HT-29 (cell line): ENCODE data around the gene OR10A4. TPM values are rescaled to one million over a fixed set of nuclear protein-coding genes. Genes with fewer than 3 reads are reported as not detected.
A peak's percentile ranks its signal among the peaks of the same experiment; 100 is the strongest.
"Not testable (repeated sequence)": the region's sequence is repeated elsewhere in the genome, so short reads cannot be mapped to it uniquely, and the experiment has no call there.

Source experiments
- DNase-seq: peaks from one replicate; pipeline ENCODE4 v3.0.0-alpha.2; 2015; ENCODE audit warnings: low spot score
- total RNA-seq: library from RNA; depleted of rRNA; stranded (reverse); fragments of >200 nt; shearing (Covaris generic); gene quantifications from 2 replicates; pipeline ENCODE4 v1.2.3, GENCODE V29; 2014; rRNA removed

Gene OR10A4, protein sequence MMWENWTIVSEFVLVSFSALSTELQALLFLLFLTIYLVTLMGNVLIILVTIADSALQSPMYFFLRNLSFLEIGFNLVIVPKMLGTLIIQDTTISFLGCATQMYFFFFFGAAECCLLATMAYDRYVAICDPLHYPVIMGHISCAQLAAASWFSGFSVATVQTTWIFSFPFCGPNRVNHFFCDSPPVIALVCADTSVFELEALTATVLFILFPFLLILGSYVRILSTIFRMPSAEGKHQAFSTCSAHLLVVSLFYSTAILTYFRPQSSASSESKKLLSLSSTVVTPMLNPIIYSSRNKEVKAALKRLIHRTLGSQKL
- not detected in 2 replicates for total RNA-seq

DNA sequence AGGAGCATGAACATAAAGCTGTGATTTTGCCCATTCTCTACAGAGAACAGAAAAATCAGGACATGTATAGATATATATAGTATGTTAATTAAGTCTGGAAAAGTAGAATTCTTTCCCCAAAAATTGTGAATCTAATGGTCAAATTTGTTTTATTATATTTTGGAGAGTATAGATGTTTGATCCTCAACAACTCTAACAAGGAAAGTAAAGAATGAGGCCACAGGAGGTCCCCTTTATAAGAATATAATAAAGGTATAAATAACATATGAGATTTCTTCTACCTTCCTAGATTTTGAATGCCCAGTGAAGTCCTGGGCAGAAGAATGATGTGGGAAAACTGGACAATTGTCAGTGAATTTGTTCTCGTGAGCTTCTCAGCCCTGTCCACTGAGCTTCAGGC, at the start of gene OR10A4:
Gene OR10A4 (plus strand): TSS at position 301 of the 400 bp plus-strand sequence. CDS start 23 bp downstream, at position 324.
- DNase-seq = no peak

DNA sequence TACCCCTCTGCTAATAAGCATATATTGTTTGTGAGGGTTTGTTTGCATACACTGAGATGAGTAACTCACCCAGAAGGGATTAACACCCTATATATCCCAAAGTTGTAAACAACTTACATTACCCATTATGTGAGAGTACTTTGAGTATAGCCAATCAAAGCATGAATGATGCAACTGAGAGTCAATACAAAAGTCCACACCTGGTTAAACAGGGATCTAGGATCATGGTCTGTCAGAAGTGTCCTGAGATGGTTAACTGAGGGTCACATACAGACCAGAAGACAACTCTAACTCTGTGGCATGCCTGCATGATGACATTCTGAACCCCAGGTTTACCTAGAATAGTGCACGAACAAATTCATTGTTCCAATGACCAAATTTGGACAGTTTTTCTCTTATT, 48.3 kb upstream of the OR10A4 start:
- DNase-seq = no peak

DNA sequence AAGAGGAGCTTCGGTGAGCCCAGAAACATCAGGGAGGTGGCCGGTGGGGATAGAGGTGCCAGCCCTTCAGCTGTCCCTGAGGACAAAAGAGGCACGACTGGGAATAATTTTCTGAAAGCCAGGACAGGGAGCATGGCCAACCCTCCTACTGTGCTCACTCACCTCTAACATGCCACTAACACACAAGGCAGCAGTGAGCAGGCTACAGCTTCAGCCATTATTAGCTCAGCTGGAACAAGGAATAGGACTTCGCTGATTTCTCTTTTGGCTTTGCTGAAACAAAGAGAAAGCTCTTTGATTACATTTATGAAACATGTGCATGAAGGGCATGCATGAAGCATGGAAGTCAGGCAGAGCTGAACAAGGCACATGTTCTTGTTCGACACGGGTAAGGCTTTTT, 43.1 kb upstream of the OR10A4 start:
- no peak for DNase-seq

DNA sequence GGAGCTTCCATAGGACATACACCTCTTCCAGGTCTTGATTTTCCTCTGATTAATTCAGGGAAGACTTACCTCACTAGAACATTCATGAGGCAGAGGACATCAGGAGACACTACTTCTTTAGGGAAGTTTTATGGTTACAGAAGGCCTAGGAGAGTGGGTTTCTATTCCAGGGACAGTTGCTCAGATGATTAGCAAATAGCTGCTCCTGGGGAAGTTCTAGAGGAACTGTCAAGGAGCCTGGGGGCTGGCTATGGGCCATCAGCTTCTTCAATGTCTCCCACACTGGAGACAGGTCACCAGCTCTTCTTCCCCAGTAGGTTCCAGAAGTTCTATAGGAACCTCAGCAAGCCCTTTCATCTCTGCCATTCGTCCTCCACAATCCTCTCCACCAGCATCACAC, 42.4 kb upstream of the OR10A4 start:
- no peak for DNase-seq

DNA sequence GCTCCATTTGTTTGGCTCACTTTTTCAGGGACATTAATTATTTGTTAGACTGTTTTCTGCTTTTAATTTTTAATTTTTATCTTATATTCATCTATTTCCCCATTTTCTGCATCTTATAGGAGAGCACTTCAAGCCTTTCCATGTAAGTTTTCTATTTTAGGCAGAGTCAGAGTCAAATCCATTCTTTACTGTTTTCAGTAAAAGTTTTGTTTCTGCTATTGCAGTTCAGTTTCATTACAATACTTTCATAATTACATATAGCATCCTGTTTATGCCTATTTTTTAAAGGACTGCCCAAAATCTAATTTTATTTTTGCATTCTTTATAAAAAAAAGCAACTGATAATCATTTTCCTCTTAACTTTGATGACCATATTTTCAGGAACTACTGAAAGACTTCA, 34.7 kb upstream of the OR10A4 start:
- DNase-seq = no peak

DNA sequence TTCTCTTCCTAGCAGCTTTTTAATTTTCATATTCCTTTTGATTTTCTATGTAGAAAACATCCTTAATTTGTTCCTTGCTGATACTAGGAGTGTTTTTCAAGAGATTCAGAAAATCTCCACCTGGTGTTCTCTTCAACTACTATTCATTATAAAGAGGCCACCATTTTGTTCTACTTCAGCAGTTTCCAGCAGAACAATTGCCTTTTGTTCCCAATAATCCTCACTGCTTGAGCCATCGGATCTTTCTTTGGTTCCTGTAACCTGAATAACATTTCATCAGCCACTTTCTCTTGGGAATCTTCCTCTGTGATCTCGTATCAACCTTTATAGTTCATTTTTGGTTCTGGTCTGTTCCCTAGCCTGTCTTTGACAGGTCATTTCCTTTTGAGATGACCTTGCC, 32.8 kb upstream of the OR10A4 start:
- DNase-seq = no peak

DNA sequence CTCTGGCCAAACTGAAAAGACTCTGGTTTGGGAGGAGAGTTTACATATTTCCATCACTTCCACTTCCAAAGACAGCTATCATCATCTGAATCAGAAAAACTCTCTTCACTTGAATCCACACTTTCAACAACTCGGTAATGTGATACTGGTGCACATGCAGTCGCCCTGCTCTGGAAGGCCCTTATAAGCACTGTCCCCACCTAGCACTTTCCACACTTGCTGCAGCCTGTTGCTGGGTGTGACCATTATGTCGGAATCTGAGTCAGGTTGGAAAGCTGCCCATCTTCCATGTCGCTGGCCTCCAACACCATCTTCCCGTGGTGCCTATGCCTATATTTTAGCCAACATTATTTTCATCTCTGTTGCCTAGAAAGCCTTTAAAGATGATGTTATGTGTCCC, 32.1 kb upstream of the OR10A4 start:
- no peak for DNase-seq

DNA sequence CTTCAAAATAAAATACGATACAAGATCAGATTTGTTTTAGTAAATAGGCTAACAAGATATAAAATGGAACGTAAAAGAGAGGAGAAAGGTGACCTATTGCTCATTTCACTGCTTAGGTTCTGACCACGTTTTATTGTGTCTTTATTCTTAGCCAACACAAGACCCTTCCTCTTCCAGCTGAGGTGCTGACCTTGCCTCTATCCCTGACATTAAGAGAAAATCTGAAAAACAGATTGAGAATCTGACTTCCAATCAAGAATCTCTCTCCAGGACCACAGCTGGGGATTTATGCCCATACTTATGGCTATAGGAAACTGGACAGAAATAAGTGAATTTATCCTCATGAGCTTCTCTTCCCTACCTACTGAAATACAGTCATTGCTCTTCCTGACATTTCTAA, 31.0 kb upstream of the OR10A4 start, which contains the start of gene OR10A5:
Gene OR10A5 (plus strand): TSS at position 301 of the 400 bp plus-strand sequence. CDS start 0 bp downstream, at position 301.
- no peak for DNase-seq

DNA sequence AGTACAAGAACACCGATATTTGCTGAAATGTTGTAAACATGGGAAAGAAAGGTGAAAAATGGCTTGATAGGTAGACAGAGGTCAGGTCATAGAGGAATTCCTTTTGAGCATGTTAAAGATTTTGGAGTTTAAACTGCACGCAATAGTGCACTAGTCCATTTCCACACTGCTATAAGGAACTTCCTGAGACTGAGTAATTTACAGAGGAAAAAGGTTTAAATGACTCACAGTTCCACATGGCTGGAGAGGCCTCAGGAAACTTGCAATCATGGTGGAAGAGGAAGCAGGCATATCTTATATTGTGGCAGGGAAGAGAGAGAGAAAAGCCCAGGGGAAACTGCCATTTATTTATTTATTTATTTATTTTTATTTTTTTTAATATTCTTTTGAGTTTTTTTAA, 25.9 kb upstream of the OR10A4 start:
- DNase-seq = no peak

DNA sequence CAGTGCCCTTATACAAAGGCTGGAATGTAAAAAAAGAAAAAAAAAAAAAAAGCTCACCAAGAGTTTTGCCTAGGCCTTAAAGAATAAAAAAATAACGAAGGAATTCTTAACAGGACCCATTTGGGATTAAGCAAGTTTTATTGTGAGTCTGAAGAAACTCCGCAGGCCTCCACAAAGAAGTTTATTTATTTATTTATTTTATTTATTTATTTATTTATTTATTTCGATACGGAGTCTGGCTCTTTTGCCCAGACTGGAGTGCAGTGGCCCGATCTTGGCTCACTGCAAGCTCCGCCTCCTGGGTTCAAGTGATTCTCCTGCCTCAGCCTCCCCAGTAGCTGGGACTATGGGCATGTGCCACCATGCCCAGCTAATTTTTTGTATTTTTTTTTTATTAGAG, 21.6 kb upstream of the OR10A4 start:
- DNase-seq = not testable (repeated sequence)

DNA sequence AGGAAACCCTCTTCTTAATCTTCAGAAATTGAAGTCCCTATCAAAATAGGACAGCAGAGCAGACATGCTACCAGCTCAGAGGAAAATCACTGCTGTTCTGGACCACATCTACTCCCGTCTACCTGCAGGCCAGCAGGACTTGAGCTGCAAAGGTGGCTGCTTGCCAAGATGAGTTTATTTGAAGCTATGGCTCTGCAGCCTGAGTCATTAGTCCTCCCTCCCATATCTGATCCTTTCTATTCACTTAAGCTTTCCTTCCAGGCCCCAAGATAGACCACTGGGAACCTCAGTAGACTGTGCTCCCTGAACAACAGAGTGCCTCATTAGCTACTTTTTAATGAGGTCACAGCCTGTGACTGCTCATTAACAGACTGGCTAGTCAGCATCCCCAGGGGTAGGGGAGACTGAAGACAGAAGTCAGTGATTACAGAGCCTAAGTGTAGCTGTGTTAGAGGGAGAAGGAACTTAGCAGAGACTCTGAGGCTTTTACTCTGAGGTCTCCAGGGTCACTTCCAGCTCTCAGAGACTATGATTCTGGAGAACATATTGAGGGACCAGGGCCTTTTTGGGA, 20.4 kb upstream of the OR10A4 start:
- DNase-seq = peak; percentile 60

DNA sequence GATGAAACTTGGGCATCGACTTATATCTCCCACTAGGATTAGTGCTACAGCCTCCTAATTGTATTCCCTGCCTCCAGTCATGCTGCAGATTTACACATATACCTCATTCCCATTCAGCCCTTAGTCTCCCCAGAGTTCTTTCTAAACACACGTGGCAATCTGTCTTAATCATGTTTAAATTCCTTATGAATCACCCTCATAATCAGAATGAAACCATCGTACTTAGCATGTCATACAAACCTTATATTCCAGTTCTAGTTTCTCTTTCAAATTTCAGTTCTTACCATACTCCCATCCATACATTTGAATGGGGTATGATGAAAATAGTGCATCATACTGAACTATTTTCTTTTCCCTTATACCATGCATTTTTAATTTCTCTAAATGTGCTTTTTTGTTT, 19.6 kb upstream of the OR10A4 start:
- DNase-seq = no peak

DNA sequence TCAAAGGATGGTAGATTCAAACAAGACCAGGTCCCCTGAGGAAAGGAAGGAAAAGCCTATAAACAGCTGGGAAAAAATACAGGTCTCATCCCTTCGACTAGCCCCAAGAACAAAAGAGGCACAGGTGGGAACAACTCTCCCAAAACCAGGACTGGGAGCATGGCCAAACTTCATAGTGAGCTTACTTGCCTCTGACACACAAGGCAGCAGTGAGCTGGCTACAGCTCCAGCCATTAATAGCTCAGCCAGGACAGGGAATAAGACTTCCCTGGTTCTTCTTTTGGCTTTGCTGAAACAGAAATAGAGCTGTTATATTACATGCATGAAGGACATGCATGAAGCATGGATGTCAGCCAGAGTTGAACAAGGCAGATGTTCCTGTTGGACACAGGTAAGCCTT, 13.5 kb upstream of the OR10A4 start, which contains the start of gene OR10A2:
Gene OR10A2 (plus strand): TSS at position 97 of the 400 bp plus-strand sequence. CDS start 6,698 bp downstream, outside the sequence.
- no peak for DNase-seq

DNA sequence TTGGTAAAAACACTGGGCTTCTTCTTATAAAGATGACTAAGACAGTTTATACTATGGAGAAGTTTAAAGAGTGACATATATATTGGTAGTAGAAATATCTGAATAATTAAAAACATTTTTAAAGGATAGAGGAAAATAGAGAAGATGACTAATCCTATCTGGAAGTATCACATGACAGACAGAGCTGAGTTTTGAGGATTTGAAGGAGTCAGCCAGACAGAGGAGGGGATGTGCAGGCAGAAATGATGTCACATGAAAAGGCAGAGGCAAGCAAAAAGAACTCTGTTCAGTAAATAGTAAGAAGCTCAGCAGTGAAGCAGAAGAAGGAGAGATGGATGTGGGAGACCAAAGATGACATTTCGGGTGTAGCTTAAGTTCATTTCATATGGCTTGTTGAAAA, 12.0 kb upstream of the OR10A4 start:
- DNase-seq = no peak

DNA sequence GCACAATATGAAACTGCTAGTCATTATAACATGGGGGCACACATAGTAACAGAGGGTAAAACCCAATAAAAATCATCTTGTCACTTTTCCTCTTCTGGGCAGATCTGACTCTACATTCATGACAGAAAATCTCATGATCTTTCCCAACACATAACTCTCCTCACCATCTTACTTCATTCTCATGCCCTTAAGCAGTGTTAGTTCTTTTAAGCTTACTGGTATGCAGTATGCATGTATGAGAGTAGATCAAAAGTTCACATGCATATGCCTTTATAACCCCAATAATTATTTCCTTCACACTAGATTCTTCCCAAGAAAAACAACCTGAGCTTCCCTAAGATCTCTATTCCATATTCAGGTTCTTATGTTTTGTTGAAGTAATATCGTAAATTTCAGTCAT, 5.1 kb upstream of the OR10A4 start:
- DNase-seq = no peak

DNA sequence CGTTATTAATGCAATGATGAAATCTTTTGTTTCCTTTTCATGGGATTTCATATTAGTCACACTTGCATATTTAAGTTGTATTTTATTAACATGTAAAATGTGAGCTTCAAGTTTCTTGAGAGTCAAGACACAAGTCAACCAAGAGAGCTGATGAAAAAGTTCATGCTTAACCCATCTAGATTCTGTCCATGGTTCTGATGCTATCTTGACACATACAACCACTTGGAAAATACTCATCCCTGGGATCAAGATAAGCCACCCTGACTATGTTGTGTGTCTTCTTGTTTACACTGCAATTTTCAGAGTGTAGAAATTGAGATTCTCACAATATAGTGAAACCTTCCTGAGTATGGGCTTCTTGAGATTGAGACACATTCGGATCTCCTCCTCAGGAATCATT, 664 bp upstream of the OR10A4 start:
- DNase-seq = no peak

DNA sequence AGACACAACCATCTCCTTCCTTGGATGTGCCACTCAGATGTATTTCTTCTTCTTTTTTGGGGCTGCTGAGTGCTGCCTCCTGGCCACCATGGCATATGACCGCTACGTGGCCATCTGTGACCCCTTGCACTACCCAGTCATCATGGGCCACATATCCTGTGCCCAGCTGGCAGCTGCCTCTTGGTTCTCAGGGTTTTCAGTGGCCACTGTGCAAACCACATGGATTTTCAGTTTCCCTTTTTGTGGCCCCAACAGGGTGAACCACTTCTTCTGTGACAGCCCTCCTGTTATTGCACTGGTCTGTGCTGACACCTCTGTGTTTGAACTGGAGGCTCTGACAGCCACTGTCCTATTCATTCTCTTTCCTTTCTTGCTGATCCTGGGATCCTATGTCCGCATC, 489 bp downstream of the OR10A4 start:
- no peak for DNase-seq

DNA sequence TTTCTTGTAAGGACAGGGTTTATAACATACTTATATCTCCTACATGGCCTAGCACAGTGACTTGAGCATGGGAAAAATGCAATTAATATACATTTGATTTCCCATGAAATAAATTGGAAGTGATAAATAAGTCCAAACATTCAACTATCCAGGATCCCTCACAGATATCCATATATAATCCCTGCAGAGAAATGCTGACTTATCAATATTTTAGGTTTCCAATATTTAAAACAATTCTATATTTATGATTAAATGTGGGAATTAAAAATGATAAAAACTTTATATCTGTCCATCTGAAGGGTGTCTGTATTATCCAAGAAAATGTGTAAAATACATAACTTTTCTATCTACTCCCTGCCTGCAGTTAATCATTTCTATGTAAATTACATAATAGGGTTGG, 6.3 kb downstream of the OR10A4 start:
- DNase-seq = no peak

DNA sequence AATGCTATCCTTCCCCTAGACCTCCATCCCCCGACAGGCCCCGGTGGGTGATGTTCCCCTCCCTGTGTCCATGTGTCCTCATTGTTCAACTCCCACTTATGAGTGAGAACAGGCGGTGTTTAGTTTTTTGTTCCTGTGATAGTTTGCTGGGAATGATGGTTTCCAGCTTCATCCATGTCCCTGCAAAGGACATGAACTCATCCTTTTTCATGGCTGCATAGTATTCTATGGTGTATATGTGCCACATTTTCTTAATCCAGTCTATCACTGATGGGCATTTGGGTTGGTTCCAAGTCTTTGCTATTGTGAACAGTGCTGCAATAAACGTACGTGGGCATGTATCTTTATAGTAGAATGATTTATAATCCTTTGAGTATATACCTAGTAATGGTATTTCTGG, 11.3 kb downstream of the OR10A4 start:
- DNase-seq = not testable (repeated sequence)

DNA sequence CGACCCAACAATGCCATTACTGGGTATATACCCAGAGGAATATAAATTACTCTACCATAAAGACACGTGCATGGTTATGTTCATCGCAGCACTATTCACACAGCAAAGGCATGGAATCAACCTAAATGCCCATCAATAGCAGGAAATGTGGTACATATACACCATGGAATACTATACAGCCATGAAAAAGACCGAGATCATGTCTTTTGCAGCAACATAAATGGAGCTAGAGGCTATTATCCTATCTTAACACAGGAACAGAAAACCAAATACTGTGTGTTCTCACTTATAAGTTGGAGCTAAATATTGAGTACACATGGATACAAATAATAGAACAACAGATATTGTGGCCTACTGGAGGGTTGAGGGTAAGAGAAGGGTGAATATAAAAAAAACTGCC, 12.4 kb downstream of the OR10A4 start:
- no peak for DNase-seq

DNA sequence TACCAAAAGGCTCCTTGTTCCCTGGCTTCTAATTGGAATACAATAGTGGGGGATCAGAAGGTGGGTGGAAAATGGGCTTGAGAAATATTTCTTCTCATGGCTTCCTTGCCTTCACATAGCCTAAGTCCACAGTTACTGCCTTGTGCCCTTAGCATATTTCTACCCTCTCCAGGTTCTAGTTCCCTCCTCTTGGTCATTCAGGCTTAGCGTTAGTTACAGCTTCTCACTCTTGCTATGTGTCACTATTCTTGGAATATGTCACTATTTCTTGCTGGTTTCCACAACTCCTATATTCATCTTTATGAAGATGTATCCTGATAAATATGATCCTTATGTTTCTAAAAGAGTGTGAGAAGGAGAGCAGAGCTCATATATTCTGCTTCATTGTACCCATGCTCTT, 13.4 kb downstream of the OR10A4 start:
- DNase-seq = no peak

DNA sequence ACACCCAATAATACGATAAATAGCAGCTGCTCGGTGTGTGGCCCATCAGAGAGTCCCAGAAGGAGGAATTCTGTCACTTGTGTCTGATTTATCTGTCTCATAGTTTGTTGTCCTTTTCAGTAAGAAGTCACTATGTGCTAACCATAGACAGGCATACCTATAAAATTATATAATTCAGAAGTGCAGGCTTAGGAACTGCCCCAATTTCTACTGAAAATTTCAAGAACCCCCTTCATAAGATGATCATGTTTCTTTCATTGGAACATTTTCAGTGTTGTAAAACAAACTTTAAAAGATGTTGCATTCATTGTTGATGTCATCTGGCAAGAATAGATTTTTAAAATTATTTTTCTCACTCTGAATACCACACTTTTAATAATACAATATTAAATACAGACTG, 16.0 kb downstream of the OR10A4 start, which contains the start of gene OR2D2:
Gene OR2D2 (minus strand): TSS at position 101 of the 400 bp plus-strand sequence. CDS start 0 bp downstream, at position 101.
- DNase-seq = no peak

DNA sequence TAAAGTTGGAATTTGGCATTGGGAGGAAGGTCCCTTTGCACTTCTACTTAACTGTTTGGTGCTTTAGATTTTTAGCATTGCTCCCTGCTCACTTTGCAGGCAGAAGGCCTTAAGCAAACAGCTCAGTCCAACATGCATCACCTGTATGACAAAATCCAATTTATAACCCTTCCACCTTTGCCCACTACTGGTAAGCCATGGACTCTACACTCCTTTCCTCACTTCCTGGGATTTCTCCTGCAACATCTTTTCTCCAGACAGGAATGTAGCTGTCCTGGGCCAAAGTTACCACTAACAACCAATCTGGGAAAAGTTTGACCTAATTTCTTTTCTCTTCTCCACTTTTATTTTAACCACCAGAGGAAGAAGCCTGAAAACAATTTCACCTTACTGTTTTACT, 17.7 kb downstream of the OR10A4 start:
- DNase-seq = peak; percentile 16
